Psoas muscle (tissue), 8 donors: ENCODE data around the gene C22orf39. TPM values are rescaled to one million over a fixed set of nuclear protein-coding genes. Genes with fewer than 3 reads are reported as not detected.

Experiments used
- ATAC-seq, 4 donors: fragments of 200-7000 bp; cut with Tn5 transposase; one replicate each; pipeline ENCODE4 v1.9.1; 2020; ENCODE audit warnings: moderate library complexity in 3 of 4, mild to moderate bottlenecking in 2 of 4
- DNase-seq, 2 donors: peaks; one replicate each; pipeline ENCODE4 v3.0.0-alpha.2; 2020
- H3K27ac ChIP-seq: fragments of 200-600 bp; one replicate; pipeline ENCODE4 v1.8.0; 2022
- H3K27me3 ChIP-seq, 3 donors: fragments of 200-600 bp in 1 of 3; one replicate each; pipeline versions ENCODE4 v1.6.1 to v1.8.0; 2013 to 2022; ENCODE audit warnings: low read length in 2 of 3, mild to moderate bottlenecking in 2 of 3, moderate library complexity in 1 of 3; ENCODE audit not compliant: insufficient read depth in 3 of 3
- H3K36me3 ChIP-seq, 2 donors: fragments of 200-600 bp in 1 of 2; one replicate each; pipeline versions ENCODE4 v1.6.1 to v1.8.0; 2013 to 2022; ENCODE audit warnings: low read depth in 1 of 2, mild to moderate bottlenecking in 1 of 2, moderate library complexity in 1 of 2; ENCODE audit not compliant: insufficient read depth in 1 of 2
- H3K4me1 ChIP-seq: fragments of 200-600 bp; one replicate; pipeline ENCODE4 v1.8.0; 2022
- H3K4me3 ChIP-seq: fragments of 200-600 bp; one replicate; pipeline ENCODE4 v1.8.0; 2022; ENCODE audit warnings: mild to moderate bottlenecking
- H3K9me3 ChIP-seq: fragments of 200-600 bp; one replicate; pipeline ENCODE4 v1.8.0; 2022
- CTCF ChIP-seq: fragments of 200-600 bp; IDR thresholded peaks from one replicate; pipeline ENCODE4 v1.8.0; 2022; ENCODE audit warnings: antibody characterized with exemption
- WGBS, 3 donors: extraction: QIAGEN DNeasy Blood & Tissue Kit; methylation state at CpG; one replicate each; pipeline versions ENCODE4 v1.1.6 to v1.1.7; 2013; 5-methylcytosine and 5-hydroxymethylcytosine counted together
- intact Hi-C, 2 donors: fragments of 100-400 bp; cut with DNase I; formaldehyde crosslinking; loops; one replicate each; pipeline versions ENCODE4 v1.11.0 to v1.14.2; 2022
- polyA plus RNA-seq, 3 donors: library from polyadenylated mRNA; stranded (reverse); fragments of 200-250 nt; gene quantifications; one replicate each; pipeline ENCODE4 v1.2.3, GENCODE V29; 2013
- total RNA-seq, 4 donors: library from RNA; stranded (reverse); fragmentation: NEBNext Ultra II Directional in 2 of 4; extraction: Animal tissue kit (Norgen Biotek cat#: 25700) in 2 of 4; gene quantifications; one replicate each; pipeline versions ENCODE4 v1.2.1 to v1.2.4, GENCODE V29; 2021 to 2023
- donor health status: healthy with polysubstance abuse.
- donor health status: DM: no; HTN: no; CAD: no; lungs with moderate emphysema.
- donor health status: Bipolar disorder and iron deficiency.
- donor health status: healthy.
- donor health status: DM: yes; HTN: yes; CAD: no.
- donor health status: DM: no; HTN: no; CAD: no.
- donor health status: DM: no; HTN: no; CAD: no.
- donor health status: DM: yes; HTN: yes; CAD: no.

C22orf39 gene
- total and polyA plus RNA-seq, 7 donors = 60.9 to 104 (median 88.7) TPM

GRCh38 chr22:19478045-19478900 is 30.8 kb upstream of the C22orf39 start:
- Histone ChIP-seq H3K4me3 (peak overlapping the region; percentile 84), H3K4me1 (peaks cover 47% of the 10 kb centered on the region), H3K27me3 (no peaks in the 10 kb centered on the region), H3K36me3 (peaks cover 0 to 23% of the 10 kb centered on the region in 2 donors), H3K27ac (peak overlapping the region; percentile 97), H3K9me3 (no peaks in the 10 kb centered on the region)
- DNase-seq (no peak), ATAC-seq (peak in 1 of 4 donors; percentile 6)
- intact Hi-C loops = loop anchor here (5.0 to 10.0 kb wide), 2 partner anchors 36 to 183 kb away; partner anchors contain the start of gene CLTCL1 (in 1 of the 2)
- TF ChIP-seq CTCF = no peak
- WGBS, 3 donors = 1% methylated on average over 23 to 31 of the region's 31 CpGs

GRCh38 chr22:19477321-19478044 is 30.0 kb upstream of the C22orf39 start:
- WGBS, 3 donors = 23 to 30% (median 29%) methylated on average over 5 of the region's 5 CpGs
- no peak for TF ChIP-seq CTCF
- peak overlapping the region; percentile 84 for H3K4me3 ChIP-seq
- no peaks in the 10 kb centered on the region for H3K9me3 ChIP-seq
- H3K4me1 ChIP-seq = peaks cover 52% of the 10 kb centered on the region
- intact Hi-C loops = loop anchor here (5.0 to 10.0 kb wide), 2 partner anchors 35 to 183 kb away; partner anchors contain the start of gene CLTCL1 (in 1 of the 2)
- ATAC-seq (no peak), DNase-seq (no peak)
- H3K27ac ChIP-seq = peak overlapping the region; percentile 97
- H3K27me3 ChIP-seq = no peaks in the 10 kb centered on the region
- H3K36me3 ChIP-seq = peaks cover 3 to 31% of the 10 kb centered on the region in 2 donors

GRCh38 chr22:19476023-19476422 is 28.5 kb upstream of the C22orf39 start:
- intact Hi-C loops = loop anchor here (5.0 to 10.0 kb wide), 2 partner anchors 34 to 181 kb away; partner anchors contain the start of gene CLTCL1 (in 1 of the 2)
- WGBS, 3 donors = 60 to 76% (median 69%) methylated on average over 3 of the region's 3 CpGs
- Histone ChIP-seq H3K27me3 (no peaks in the 10 kb centered on the region), H3K36me3 (peaks cover 6 to 46% of the 10 kb centered on the region in 2 donors), H3K27ac (peak overlapping the region; percentile 97), H3K4me3 (no peak overlapping the region), H3K9me3 (no peaks in the 10 kb centered on the region), H3K4me1 (peaks cover 52% of the 10 kb centered on the region)
- ATAC-seq (no peak), DNase-seq (no peak)
- TF ChIP-seq CTCF = no peak

- ATAC-seq = peak; percentile 84 to 92 (median 86)
- peak; percentile 67 to 89 for DNase-seq
- 45 to 71% (median 61%) methylated on average over 3 of the region's 3 CpGs for WGBS, 3 donors
- Histone ChIP-seq H3K4me1 (peaks cover 46% of the 10 kb centered on the region), H3K9me3 (no peaks in the 10 kb centered on the region), H3K27me3 (no peaks in the 10 kb centered on the region), H3K27ac (peak overlapping the region; percentile 54), H3K36me3 (peaks cover 13 to 70% of the 10 kb centered on the region in 2 donors), H3K4me3 (no peak overlapping the region)
- TF ChIP-seq CTCF = peak; percentile 20
- intact Hi-C loops = loop anchor here in 1 of 2 donors (10.0 kb wide), 1 partner anchor 179 kb away; the partner anchor contains the start of gene CLTCL1
Observed at GRCh38 chr22:19473578-19473977, 26.1 kb upstream of the C22orf39 start.
